ENCODE results near the gene SKIDA1.

The SKIDA1 gene

GRCh38 chr10:21499701-21500577 is 25.5 kb downstream of the SKIDA1 start:
- DNase-seq = no peak

- DNase-seq = no peak
Observed at GRCh38 chr10:21498986-21499385, 26.5 kb downstream of the SKIDA1 start.

GRCh38 chr10:21498377-21498776 is 27.1 kb downstream of the SKIDA1 start:
- no peak for DNase-seq

GRCh38 chr10:21497177-21497807 is 28.2 kb downstream of the SKIDA1 start:
- DNase-seq = no peak

DNA sequence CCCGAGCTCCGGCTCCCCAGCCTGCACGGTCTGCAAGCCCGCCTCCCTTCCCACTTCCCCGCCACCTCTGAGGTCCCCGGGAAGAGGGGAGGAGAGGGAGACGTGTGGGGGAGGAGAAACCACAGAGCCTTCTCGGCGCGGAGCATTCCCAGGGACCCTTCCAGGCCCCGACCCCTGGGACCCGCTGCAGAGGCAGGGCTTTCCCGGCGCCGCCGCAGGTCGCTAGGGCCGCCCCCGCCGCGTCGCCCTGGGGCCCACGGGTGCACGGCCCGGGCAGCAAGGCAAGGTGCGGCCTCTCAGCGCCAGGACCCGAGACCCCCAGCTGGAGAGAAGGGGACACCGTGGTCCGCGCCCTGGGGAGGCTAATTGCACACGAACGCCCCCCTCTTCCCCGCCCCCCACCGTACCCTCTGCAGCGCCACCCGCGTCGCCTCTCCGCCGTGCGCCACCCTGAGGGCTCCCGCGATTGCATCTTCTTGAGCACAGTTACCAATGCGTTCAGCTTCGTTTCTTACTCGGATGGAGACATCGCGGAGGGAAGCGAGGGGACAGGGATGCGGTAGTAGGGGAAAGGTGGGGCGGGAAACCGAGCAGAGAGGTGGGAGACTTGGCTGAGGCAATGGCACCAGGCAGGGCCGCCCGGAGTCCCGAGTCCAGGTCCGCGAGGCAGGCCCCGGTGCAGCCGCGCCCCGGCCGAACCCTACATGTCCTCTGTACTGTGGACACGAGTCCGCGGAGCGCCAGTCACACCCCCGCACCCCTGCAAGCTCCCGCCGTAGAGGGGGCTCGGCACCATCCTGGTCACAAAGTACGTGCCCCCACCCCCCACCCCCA is 28.9 kb downstream of the SKIDA1 start:
- peak; percentile 37 for DNase-seq

GRCh38 chr10:21495752-21496342 is 29.6 kb downstream of the SKIDA1 start:
- DNase-seq = peak; percentile 70

DNA sequence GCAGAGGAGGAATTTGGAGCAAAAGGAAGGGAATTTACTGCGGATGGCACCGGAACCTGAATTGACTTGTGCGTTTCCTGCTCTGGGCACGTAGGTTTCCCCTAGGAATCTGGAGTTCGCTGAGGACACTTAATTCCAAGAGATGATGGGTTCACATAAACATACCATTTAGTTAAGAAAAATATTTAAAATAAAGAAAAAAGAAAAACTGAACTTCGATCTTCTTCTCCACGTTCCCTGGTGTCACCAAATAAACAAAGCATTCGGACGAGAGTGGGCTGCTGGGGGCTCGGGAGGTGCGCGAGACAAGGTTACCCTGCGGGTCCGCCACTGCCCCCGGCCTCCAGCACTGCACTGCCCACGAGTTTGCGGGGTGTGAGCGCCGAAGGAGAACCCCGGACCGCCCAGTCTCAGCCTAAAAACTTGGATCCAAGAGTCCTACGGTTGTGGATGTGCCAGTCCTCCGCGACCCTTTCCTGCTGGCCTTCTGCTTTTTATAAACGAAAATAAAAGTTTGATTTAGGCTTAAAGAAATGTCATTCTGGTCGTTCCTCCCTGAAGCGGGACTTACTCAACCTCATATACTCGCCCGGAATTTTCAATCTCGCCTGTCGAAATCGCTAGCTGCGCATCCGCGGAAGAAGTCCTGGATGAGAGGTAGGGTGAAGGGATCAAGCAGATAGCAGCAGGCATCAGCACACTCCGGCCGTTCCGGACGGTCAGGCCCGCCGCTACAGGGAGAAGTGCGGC is 30.3 kb downstream of the SKIDA1 start:
- DNase-seq = peak; percentile 50

- DNase-seq = no peak
Observed at GRCh38 chr10:21494191-21495001, 31.1 kb downstream of the SKIDA1 start.

DNA sequence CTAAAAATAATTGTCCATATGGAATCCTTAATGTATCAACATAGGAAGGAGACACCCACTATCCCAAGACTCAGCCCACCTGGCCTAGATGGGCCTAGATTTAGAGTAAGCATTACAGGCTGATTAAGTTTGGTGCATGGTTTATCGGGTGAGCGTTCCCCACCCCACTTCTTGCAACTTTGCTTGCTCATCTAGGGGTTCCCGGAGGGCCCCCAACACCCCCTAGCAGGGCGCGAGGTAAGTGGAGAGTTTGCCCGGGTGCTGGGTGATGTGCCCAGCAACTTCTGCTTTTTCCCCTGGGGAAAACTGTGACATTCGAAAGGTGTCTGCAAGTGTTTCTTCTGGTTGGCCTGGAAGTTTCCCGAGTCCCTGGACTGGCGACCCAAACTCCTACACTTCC is 31.7 kb downstream of the SKIDA1 start:
- no peak for DNase-seq

GRCh38 chr10:21492421-21492820 is 33.1 kb downstream of the SKIDA1 start:
- no peak for DNase-seq

DNA sequence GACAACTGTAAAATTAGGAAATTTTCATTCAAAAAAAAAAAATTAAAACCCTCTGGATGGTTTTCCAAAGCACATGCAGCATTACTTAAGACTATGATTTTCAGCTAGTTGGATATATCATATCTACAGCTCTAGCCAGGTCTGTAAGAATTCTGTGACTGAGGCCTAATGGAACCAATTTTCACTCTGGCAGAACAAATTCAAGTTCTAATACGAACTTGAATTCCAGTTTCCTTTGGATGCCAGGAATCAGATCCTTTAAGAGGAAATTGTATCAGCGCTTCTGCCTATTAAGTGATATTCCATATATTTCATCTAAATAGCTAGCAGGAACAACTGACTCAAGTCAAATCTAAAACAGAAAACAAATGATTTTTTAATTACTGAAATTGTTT is 34.8 kb downstream of the SKIDA1 start:
- DNase-seq = no peak

- no peak for DNase-seq
Observed at GRCh38 chr10:21490028-21490710, 35.3 kb downstream of the SKIDA1 start.

DNA sequence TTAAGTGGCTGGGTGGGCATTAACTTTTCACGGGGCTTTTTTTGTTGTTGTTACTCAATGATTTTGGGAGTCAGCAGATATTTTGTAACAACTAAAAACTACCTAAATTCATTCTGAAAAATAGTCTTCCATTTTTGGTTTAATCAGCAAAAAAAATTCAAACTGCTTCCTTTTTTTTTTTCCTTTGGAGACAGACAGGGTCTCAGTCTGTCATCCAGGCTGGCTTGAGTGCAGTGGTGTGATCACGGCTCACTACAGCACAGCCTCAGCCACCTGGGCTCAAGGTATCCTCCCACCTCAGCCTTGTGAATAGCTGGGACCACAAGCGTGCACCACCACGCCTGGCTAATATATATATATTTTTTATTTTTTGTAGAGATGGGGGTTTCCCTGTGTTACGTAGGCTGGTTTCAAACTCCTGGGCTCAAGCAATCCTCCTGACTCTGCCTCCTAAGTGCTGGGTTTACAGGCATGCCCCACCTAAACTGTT is 36.5 kb downstream of the SKIDA1 start:
- DNase-seq = no peak

DNA sequence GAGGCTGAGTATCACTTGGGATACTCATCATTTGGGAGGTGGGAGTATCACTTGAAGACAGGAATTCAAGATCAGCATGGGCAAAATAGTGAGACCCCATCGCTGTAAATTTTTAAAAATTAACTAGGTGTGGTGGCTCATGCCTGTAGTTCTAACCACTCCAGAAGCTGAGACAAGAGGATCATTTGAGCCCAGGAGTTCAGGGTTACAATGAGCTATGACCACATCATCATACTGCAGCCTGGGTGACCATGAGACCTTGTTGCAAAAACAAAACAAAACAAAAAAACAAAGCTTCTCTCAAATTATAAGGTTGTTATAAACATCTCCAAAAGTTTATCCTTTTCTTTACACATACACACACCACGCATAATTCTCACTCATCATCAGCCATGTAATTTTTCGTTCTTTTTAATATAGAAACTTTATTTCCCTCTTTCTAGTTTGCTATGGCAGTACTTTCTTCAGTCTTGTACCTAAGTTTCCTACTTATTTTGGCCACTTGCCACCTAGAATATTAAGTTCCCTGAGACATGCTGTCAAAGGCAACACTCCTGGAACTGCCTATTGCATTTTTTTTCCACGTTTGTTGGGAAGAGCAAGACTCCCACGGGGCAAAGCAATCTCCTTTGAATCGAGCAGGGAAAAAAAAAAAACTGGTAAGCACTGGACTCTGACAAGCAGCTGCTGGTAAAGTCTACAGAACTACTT is 37.1 kb downstream of the SKIDA1 start:
- DNase-seq = no peak

DNA sequence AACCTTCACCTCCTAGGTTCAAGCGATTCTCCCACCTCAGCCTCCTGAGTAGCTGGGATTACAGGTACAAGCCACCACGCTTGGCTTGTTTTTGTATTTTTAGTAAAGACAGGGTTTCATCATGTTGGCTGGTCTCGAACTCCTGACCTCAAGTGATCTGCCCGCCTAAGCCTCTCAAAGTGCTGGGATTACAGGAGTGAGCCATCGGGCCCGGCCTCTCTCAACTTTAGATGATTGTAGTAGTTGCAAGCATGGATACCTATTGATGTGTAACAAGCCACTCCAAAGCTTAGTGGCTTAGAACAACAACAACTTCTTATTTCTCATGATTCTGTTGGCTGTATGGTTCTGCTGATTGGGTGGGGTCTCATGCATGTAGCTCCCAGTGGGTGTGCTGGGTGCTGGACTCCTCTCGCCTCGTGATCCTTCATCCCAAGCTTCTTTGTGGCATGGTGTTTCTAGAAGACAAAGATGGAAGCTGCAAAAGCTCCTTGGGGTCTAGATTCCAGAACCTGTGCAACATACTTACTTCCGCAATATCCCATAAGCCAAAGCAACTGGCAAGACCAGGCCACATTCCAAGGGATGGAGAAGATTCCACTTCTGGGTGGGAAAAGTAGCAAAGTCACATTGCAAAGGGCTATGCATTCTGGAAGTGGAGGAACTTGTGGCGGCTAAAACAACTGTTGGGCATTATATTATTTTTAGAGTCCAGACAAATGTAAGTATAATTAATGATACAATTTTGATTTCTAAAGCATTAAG is 37.9 kb downstream of the SKIDA1 start:
- no peak for DNase-seq

GRCh38 chr10:21482821-21483220 is 42.7 kb downstream of the SKIDA1 start:
- no peak for DNase-seq

GRCh38 chr10:21481407-21481806 is 44.1 kb downstream of the SKIDA1 start:
- no peak for DNase-seq

- DNase-seq = no peak
Observed at GRCh38 chr10:21479570-21480315, 45.7 kb downstream of the SKIDA1 start.

All from inflammatory macrophage treated with lipopolysaccharide for 4 hours (primary cell).